Neural crest cell (in vitro differentiated cells): ENCODE measurements around the gene MMADHC. TPM values are rescaled to one million over a fixed set of nuclear protein-coding genes. Genes with fewer than 3 reads are reported as not detected.
A peak's percentile ranks its signal among the peaks of the same experiment; 100 is the strongest.

Experiments
- DNase-seq: peaks from one replicate; pipeline ENCODE4 v3.0.0; 2021; ENCODE audit warnings: low read depth, mixed read lengths, low spot score
- H3K27ac Mint-ChIP-seq: one replicate; pipeline ENCODE4 v1.8.0; 2021; ENCODE audit warnings: mild to moderate bottlenecking, mixed read lengths; ENCODE audit not compliant: unreplicated experiment
- H3K27me3 Mint-ChIP-seq: 2 replicates; pipeline ENCODE4 v1.8.0; 2021; ENCODE audit warnings: low read depth, mild to moderate bottlenecking, mixed read lengths
- H3K36me3 Mint-ChIP-seq: 2 replicates; pipeline ENCODE4 v1.8.0; 2021; ENCODE audit warnings: low read depth, mild to moderate bottlenecking, mixed read lengths
- H3K4me1 Mint-ChIP-seq: 2 replicates; pipeline ENCODE4 v1.8.0; 2021; ENCODE audit warnings: mixed read lengths
- H3K4me3 Mint-ChIP-seq: one replicate; pipeline ENCODE4 v1.8.0; 2021; ENCODE audit warnings: mild to moderate bottlenecking, mixed read lengths
- H3K9me3 Mint-ChIP-seq: 2 replicates; pipeline ENCODE4 v1.8.0; 2021; ENCODE audit warnings: mixed read lengths
- CTCF ChIP-seq: fragments of 200-600 bp; sonication (generic); conservative IDR thresholded peaks from 2 replicates; pipeline ENCODE4 v1.5.0; 2021; ENCODE audit warnings: antibody characterized with exemption, mild to moderate bottlenecking
- total RNA-seq: library from RNA; stranded (reverse); gene quantifications from 2 replicates; pipeline ENCODE4 v1.2.1, GENCODE V29; 2021

The MMADHC gene
- total RNA-seq, 1 donor from 2014 or later = 83.9 TPM

- H3K36me3 Mint-ChIP-seq = peaks cover 24% of the 10 kb centered on the region
- no peaks in the 10 kb centered on the region for H3K9me3 Mint-ChIP-seq
- TF ChIP-seq CTCF = no peak
- no peaks in the 10 kb centered on the region for H3K27me3 Mint-ChIP-seq
- no peak for DNase-seq
- peak overlapping the region; percentile 35 for H3K4me3 Mint-ChIP-seq
- peaks cover 26% of the 10 kb centered on the region for H3K4me1 Mint-ChIP-seq
- no peak overlapping the region for H3K27ac Mint-ChIP-seq
Observed at GRCh38 chr2:149579972-149580882, 7.3 kb downstream of the MMADHC start.

GRCh38 chr2:149577269-149577668 lies 10.3 kb downstream of the MMADHC start:
- no peak for TF ChIP-seq CTCF
- Mint-ChIP-seq H3K4me1 (peaks cover 12% of the 10 kb centered on the region), H3K9me3 (no peaks in the 10 kb centered on the region), H3K27me3 (no peaks in the 10 kb centered on the region), H3K36me3 (peaks cover 24% of the 10 kb centered on the region), H3K27ac (no peak overlapping the region), H3K4me3 (no peak overlapping the region)
- no peak for DNase-seq

- Mint-ChIP-seq H3K4me3 (no peak overlapping the region), H3K36me3 (peaks cover 20% of the 10 kb centered on the region), H3K27ac (no peak overlapping the region), H3K27me3 (no peaks in the 10 kb centered on the region), H3K9me3 (no peaks in the 10 kb centered on the region), H3K4me1 (peaks cover 12% of the 10 kb centered on the region)
- TF ChIP-seq CTCF = no peak
- no peak for DNase-seq
Observed at GRCh38 chr2:149575752-149576151, 11.8 kb downstream of the MMADHC start.

GRCh38 chr2:149575277-149575676 lies 12.3 kb downstream of the MMADHC start:
- TF ChIP-seq CTCF = no peak
- peaks cover 18% of the 10 kb centered on the region for H3K36me3 Mint-ChIP-seq
- H3K4me3 Mint-ChIP-seq = no peak overlapping the region
- H3K27me3 Mint-ChIP-seq = no peaks in the 10 kb centered on the region
- no peak for DNase-seq
- H3K4me1 Mint-ChIP-seq = peaks cover 7% of the 10 kb centered on the region
- H3K27ac Mint-ChIP-seq = no peak overlapping the region
- no peaks in the 10 kb centered on the region for H3K9me3 Mint-ChIP-seq

- Mint-ChIP-seq H3K36me3 (peaks cover 14% of the 10 kb centered on the region), H3K4me1 (no peaks in the 10 kb centered on the region), H3K4me3 (no peak overlapping the region), H3K27me3 (no peaks in the 10 kb centered on the region), H3K9me3 (no peaks in the 10 kb centered on the region), H3K27ac (no peak overlapping the region)
- no peak for DNase-seq
- peak; percentile 67 for TF ChIP-seq CTCF
Observed at GRCh38 chr2:149573760-149574159, 13.8 kb downstream of the MMADHC start.
